OCI-LY7 (cell line): ENCODE measurements around the gene SETDB1. TPM values are rescaled to one million over a fixed set of nuclear protein-coding genes. Genes with fewer than 3 reads are reported as not detected.

Source experiments
- BruUV-seq: library from RNA; stranded (reverse); fragments of 400-500 nt; replicated peaks from 2 replicates; lab custom pipeline; 2021; lab: Mats Ljungman, UMichigan
- CTCF ChIA-PET: fragments of 300-600 bp; sonication (Branson Sonifier 250); formaldehyde crosslinking; loops from one replicate; lab custom pipeline; 2022; ENCODE audit warnings: antibody characterized with exemption; ENCODE audit not compliant: unreplicated experiment; lab: Charles Lee
- POLR2A ChIA-PET: fragments of 300-600 bp; sonication (Branson Sonifier 250); formaldehyde crosslinking; loops from one replicate; lab custom pipeline; 2022; ENCODE audit warnings: antibody characterized with exemption; lab: Charles Lee
- DNase-seq: peaks from one replicate; pipeline ENCODE4 v3.0.0-alpha.2; 2015; ENCODE audit warnings: low spot score
- H2AFZ ChIP-seq: fragments of 200-600 bp; sonication (generic), shearing (Covaris generic); 2 replicates; pipeline ENCODE4 v1.6.1; 2014; ENCODE audit warnings: mild to moderate bottlenecking, antibody characterized with exemption, low read length, moderate library complexity
- H3K27ac ChIP-seq: fragments of 200-600 bp; sonication (generic); 2 replicates; pipeline ENCODE4 v1.5.1; 2014; ENCODE audit warnings: mixed run types, low read depth, mild to moderate bottlenecking, moderate library complexity, low read length, inconsistent platforms; ENCODE audit not compliant: poor library complexity, severe bottlenecking
- H3K36me3 ChIP-seq: fragments of 200-600 bp; sonication (generic); 2 replicates; pipeline ENCODE4 v1.6.1; 2014; ENCODE audit warnings: mild to moderate bottlenecking, antibody characterized with exemption, low read length, moderate library complexity, mixed read lengths; ENCODE audit not compliant: insufficient read depth
- H3K4me1 ChIP-seq: fragments of 200-600 bp; sonication (generic); 2 replicates; pipeline ENCODE4 v1.5.1; 2014; ENCODE audit warnings: mild to moderate bottlenecking, low read length; ENCODE audit not compliant: insufficient read depth, poor library complexity, severe bottlenecking
- H3K4me2 ChIP-seq: fragments of 200-600 bp; sonication (generic); 2 replicates; pipeline ENCODE4 v1.6.1; 2014; ENCODE audit warnings: mild to moderate bottlenecking, low read length
- H3K4me3 ChIP-seq: fragments of 200-600 bp; sonication (generic); 2 replicates; pipeline ENCODE4 v1.5.1; 2014; ENCODE audit warnings: mild to moderate bottlenecking, low read depth, low read length; ENCODE audit not compliant: poor library complexity, severe bottlenecking
- H3K79me2 ChIP-seq: fragments of 200-600 bp; sonication (generic); 2 replicates; pipeline ENCODE4 v1.6.1; 2016; ENCODE audit warnings: low read depth, mild to moderate bottlenecking, low read length, moderate library complexity, mixed read lengths; ENCODE audit not compliant: insufficient read depth
- H3K9me2 ChIP-seq: fragments of 200-600 bp; sonication (generic); 2 replicates; pipeline ENCODE4 v1.6.1; 2016; ENCODE audit warnings: mild to moderate bottlenecking, low read length, mixed read lengths; ENCODE audit not compliant: insufficient read depth
- H3K9me3 ChIP-seq: fragments of 200-600 bp; sonication (generic); 2 replicates; pipeline ENCODE4 v1.6.1; 2014; ENCODE audit warnings: mild to moderate bottlenecking, mixed run types, low read length, mixed read lengths
- H4K20me1 ChIP-seq: fragments of 200-600 bp; sonication (generic); 2 replicates; pipeline ENCODE4 v1.6.1; 2014; ENCODE audit warnings: mild to moderate bottlenecking, antibody characterized with exemption, low read length, moderate library complexity, mixed read lengths; ENCODE audit not compliant: insufficient read depth
- CTCF ChIP-seq: fragments of 200-600 bp; sonication (generic); conservative IDR thresholded peaks from 2 replicates; pipeline ENCODE4 v1.5.1; 2014; ENCODE audit warnings: mild to moderate bottlenecking, antibody characterized with exemption, low read length, moderate library complexity, mixed read lengths
- EZH2phosphoT487 ChIP-seq: fragments of 200-600 bp; sonication (generic); IDR thresholded peaks from 2 replicates; pipeline ENCODE4 v1.6.1; 2018; ENCODE audit warnings: low read depth, borderline replicate concordance, mild to moderate bottlenecking, mixed run types, antibody characterized with exemption, low read length, moderate library complexity, mixed read lengths
- intact Hi-C: fragments of 100-400 bp; cut with micrococcal nuclease; formaldehyde crosslinking; loops from one replicate; pipeline ENCODE4 v1.10.0; 2022; ENCODE audit not compliant: unreplicated experiment
- total RNA-seq, 2 experiments: library from RNA; depleted of rRNA in 1 of 2; stranded (reverse); fragments of >200 nt in 1 of 2; shearing (Covaris generic) in 1 of 2; gene quantifications; 2 replicates each; pipeline ENCODE4 v1.2.3, GENCODE V29; 2014 to 2022

Gene SETDB1
- total RNA-seq, 2 experiments from 2014 or later = 66.8 to 81.1 TPM

GRCh38 chr1:150965605-150966004 is 39.4 kb downstream of the SETDB1 start:
- Histone ChIP-seq H3K4me1 (no peaks in the 10 kb centered on the region), H3K36me3 (peaks cover 82% of the 10 kb centered on the region), H3K9me2 (no peaks in the 10 kb centered on the region), H4K20me1 (no peaks in the 10 kb centered on the region), H3K9me3 (no peaks in the 10 kb centered on the region), H3K4me2 (no peak overlapping the region), H3K27ac (no peak overlapping the region), H2AFZ (no peak overlapping the region), H3K4me3 (no peak overlapping the region), H3K79me2 (peaks cover 5% of the 10 kb centered on the region; the same call in 1 of the 2 replicates)
- POLR2A ChIA-PET = interaction anchor here (0.6 kb wide), 2 partner anchors 77 to 134 kb away, joined by 3 to 4 read pairs; no protein-coding TSS in a partner anchor
- CTCF ChIA-PET = no interaction called here
- BruUV-seq = no TSS peak
- intact Hi-C loops = no loop called here
- TF ChIP-seq EZH2phosphoT487 (no peak), CTCF (no peak)
- no peak for DNase-seq

- Histone ChIP-seq H3K9me3 (no peaks in the 10 kb centered on the region), H3K4me1 (no peaks in the 10 kb centered on the region), H3K9me2 (no peaks in the 10 kb centered on the region), H3K4me2 (no peak overlapping the region), H3K79me2 (peaks cover 9% of the 10 kb centered on the region; the same call in 1 of the 2 replicates), H2AFZ (no peak overlapping the region), H4K20me1 (no peaks in the 10 kb centered on the region), H3K27ac (no peak overlapping the region), H3K36me3 (peaks cover 78% of the 10 kb centered on the region), H3K4me3 (no peak overlapping the region)
- no TSS peak for BruUV-seq
- ChIA-PET POLR2A (interaction anchor here (0.6 kb wide), 3 partner anchors 30 to 135 kb away, joined by 3 to 4 read pairs (median 4); no protein-coding TSS in a partner anchor), CTCF (no interaction called here)
- TF ChIP-seq CTCF = no peak
- no peak for TF ChIP-seq EZH2phosphoT487
- intact Hi-C loops = no loop called here
- DNase-seq = no peak
Measured at GRCh38 chr1:150966011-150966410, 39.8 kb downstream of the SETDB1 start.

GRCh38 chr1:150967936-150968335 is 41.8 kb downstream of the SETDB1 start:
- intact Hi-C loops = no loop called here
- no peaks in the 10 kb centered on the region for H4K20me1 ChIP-seq
- H3K36me3 ChIP-seq = peaks cover 62% of the 10 kb centered on the region
- peaks cover 29% of the 10 kb centered on the region; the same call in 1 of the 2 replicates for H3K79me2 ChIP-seq
- H2AFZ ChIP-seq = no peak overlapping the region
- no peak overlapping the region for H3K27ac ChIP-seq
- peaks cover 14% of the 10 kb centered on the region for H3K4me1 ChIP-seq
- CTCF ChIA-PET = no interaction called here
- no peak overlapping the region for H3K4me3 ChIP-seq
- H3K9me3 ChIP-seq = no peaks in the 10 kb centered on the region
- BruUV-seq = no TSS peak
- no peak overlapping the region for H3K4me2 ChIP-seq
- TF ChIP-seq EZH2phosphoT487 (no peak), CTCF (no peak)
- H3K9me2 ChIP-seq = no peaks in the 10 kb centered on the region
- POLR2A ChIA-PET = no interaction called here
- DNase-seq = no peak
